WTC11 (cell line): Measurements from ENCODE around the gene PDE5A. TPM values are rescaled to one million over a fixed set of nuclear protein-coding genes. Genes with fewer than 3 reads are reported as not detected.

ENCODE experiments used
- ATAC-seq: fragments of 200-7000 bp; cut with Tn5 transposase; 2 replicates; pipeline ENCODE4 v1.10.0; 2021; ENCODE audit warnings: mild to moderate bottlenecking, moderate library complexity
- CTCF ChIA-PET: fragments of 300-600 bp; sonication (Branson Sonifier 250); formaldehyde crosslinking; loops from one replicate; lab custom pipeline; 2021; ENCODE audit warnings: antibody characterized with exemption; lab: Charles Lee
- POLR2A ChIA-PET: fragments of 350-600 bp; sonication (Branson Sonifier 250); formaldehyde crosslinking; loops from one replicate; lab custom pipeline; 2021; ENCODE audit warnings: antibody characterized with exemption; lab: Charles Lee
- DNase-seq: peaks from one replicate; pipeline ENCODE4 v3.0.0; 2021; ENCODE audit warnings: low spot score
- H3K27ac Mint-ChIP-seq: 2 replicates; pipeline ENCODE4 v1.8.0; 2021; ENCODE audit warnings: mixed read lengths
- H3K27me3 Mint-ChIP-seq: 2 replicates; pipeline ENCODE4 v1.8.0; 2021; ENCODE audit warnings: low read depth, mild to moderate bottlenecking, moderate library complexity, mixed read lengths
- H3K36me3 Mint-ChIP-seq: 2 replicates; pipeline ENCODE4 v1.8.0; 2021; ENCODE audit warnings: mixed read lengths
- H3K4me1 Mint-ChIP-seq: 2 replicates; pipeline ENCODE4 v1.8.0; 2022; ENCODE audit warnings: mixed read lengths
- H3K4me3 Mint-ChIP-seq: 2 replicates; pipeline ENCODE4 v1.8.0; 2021; ENCODE audit warnings: mild to moderate bottlenecking, moderate library complexity, mixed read lengths
- H3K9me3 Mint-ChIP-seq: 2 replicates; pipeline ENCODE4 v1.8.0; 2021; ENCODE audit warnings: mixed read lengths
- ATF1 ChIP-seq: sonication (generic); formaldehyde crosslinking; IDR thresholded peaks from 2 replicates; pipeline ENCODE4 v1.8.1; 2023; ENCODE audit warnings: mild to moderate bottlenecking, moderate library complexity, missing genetic modification reagents
- CBFB ChIP-seq: sonication (generic); formaldehyde crosslinking; IDR thresholded peaks from 2 replicates; pipeline ENCODE4 v1.8.1; 2022; ENCODE audit warnings: mild to moderate bottlenecking, low read depth, missing genetic modification reagents
- FOXJ3 ChIP-seq: sonication (generic); formaldehyde crosslinking; IDR thresholded peaks from 2 replicates; pipeline ENCODE4 v1.9.0; 2021; ENCODE audit warnings: missing genetic modification reagents, mild to moderate bottlenecking, borderline replicate concordance
- GRHL2 ChIP-seq: fragments of 250-450 bp; sonication (Bioruptor Pico); IDR thresholded peaks from 2 replicates; pipeline ENCODE4 v1.8.0; 2022; ENCODE audit warnings: mild to moderate bottlenecking, moderate library complexity; ENCODE audit not compliant: insufficient replicate concordance, severe bottlenecking
- HMGA2 ChIP-seq: fragments of 250-450 bp; sonication (Bioruptor Pico); IDR thresholded peaks from 2 replicates; pipeline ENCODE4 v1.4.0; 2021; ENCODE audit warnings: mild to moderate bottlenecking, moderate library complexity
- JAZF1 ChIP-seq: fragments of 250-450 bp; sonication (Bioruptor Pico); IDR thresholded peaks from 2 replicates; pipeline ENCODE4 v1.9.0; 2021; ENCODE audit warnings: moderate library complexity, mild to moderate bottlenecking, inconsistent platforms
- TEAD4 ChIP-seq: sonication (generic); formaldehyde crosslinking; IDR thresholded peaks from 2 replicates; pipeline ENCODE4 v1.8.0; 2022; ENCODE audit warnings: mild to moderate bottlenecking, missing genetic modification reagents
- ZNF121 ChIP-seq: sonication (generic); formaldehyde crosslinking; IDR thresholded peaks from 2 replicates; pipeline ENCODE4 v1.8.0; 2023; ENCODE audit warnings: missing genetic modification reagents
- ZNF138 ChIP-seq: sonication (generic); formaldehyde crosslinking; conservative IDR thresholded peaks from 2 replicates; pipeline ENCODE4 v1.8.1; 2022; ENCODE audit warnings: mild to moderate bottlenecking, moderate library complexity, missing genetic modification reagents
- ZNF423 ChIP-seq: fragments of 250-450 bp; sonication (Bioruptor Pico); IDR thresholded peaks from 2 replicates; pipeline ENCODE4 v2.1.2; 2022; ENCODE audit warnings: mild to moderate bottlenecking, moderate library complexity
- total RNA-seq: library from RNA; stranded (reverse); gene quantifications from 3 replicates; pipeline ENCODE4 v1.2.3, GENCODE V29; 2021
- TF ChIP-seq, protein P1 (sequence below): sonication (generic); formaldehyde crosslinking; IDR thresholded peaks from 2 replicates; pipeline ENCODE4 v1.8.1; 2023; ENCODE audit warnings: mild to moderate bottlenecking, missing genetic modification reagents
- TF ChIP-seq, protein P2 (sequence below): sonication (generic); formaldehyde crosslinking; IDR thresholded peaks from 2 replicates; pipeline ENCODE4 v1.8.1; 2023; ENCODE audit warnings: mild to moderate bottlenecking, missing genetic modification reagents, moderate library complexity
- TF ChIP-seq, protein P3 (sequence below): sonication (generic); formaldehyde crosslinking; IDR thresholded peaks from 2 replicates; pipeline ENCODE4 v1.8.0; 2023; ENCODE audit warnings: missing genetic modification reagents
- TF ChIP-seq, protein P4 (sequence below): sonication (generic); formaldehyde crosslinking; conservative IDR thresholded peaks from 2 replicates; pipeline ENCODE4 v1.8.1; 2022; ENCODE audit warnings: mild to moderate bottlenecking, missing genetic modification reagents
- TF ChIP-seq, protein P5 (sequence below): sonication (generic); formaldehyde crosslinking; IDR thresholded peaks from 2 replicates; pipeline ENCODE4 v1.8.1; 2023; ENCODE audit warnings: mild to moderate bottlenecking, missing genetic modification reagents, borderline replicate concordance

The PDE5A gene
- total RNA-seq, 1 experiment from 2014 or later, result 25.6 TPM

DNA sequence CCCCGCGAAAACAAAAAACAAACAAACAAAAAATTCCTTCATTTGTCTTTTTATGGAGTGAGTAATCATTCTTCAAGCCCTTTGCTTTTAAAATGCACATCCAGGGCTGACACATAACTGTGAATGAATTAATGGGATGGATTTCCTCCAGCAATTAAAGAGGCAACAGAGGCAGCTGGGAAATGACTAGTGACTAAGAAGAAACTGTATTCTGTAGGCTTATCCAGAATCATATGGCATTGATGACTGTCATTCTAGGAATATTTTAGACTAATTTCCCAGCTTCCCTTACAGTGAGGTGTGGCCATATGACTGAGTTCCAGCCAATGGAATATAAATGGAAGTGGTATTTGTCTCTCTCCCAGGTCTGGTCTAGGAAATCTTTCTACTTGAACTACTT lies 46.8 kb upstream of the PDE5A start:
- H3K9me3 Mint-ChIP-seq, result no peaks in the 10 kb centered on the region
- no peaks in the 10 kb centered on the region for H3K27me3 Mint-ChIP-seq
- ChIA-PET POLR2A (no interaction called here), CTCF (no interaction called here)
- no peak for ATAC-seq
- TF ChIP-seq, protein P1, sequence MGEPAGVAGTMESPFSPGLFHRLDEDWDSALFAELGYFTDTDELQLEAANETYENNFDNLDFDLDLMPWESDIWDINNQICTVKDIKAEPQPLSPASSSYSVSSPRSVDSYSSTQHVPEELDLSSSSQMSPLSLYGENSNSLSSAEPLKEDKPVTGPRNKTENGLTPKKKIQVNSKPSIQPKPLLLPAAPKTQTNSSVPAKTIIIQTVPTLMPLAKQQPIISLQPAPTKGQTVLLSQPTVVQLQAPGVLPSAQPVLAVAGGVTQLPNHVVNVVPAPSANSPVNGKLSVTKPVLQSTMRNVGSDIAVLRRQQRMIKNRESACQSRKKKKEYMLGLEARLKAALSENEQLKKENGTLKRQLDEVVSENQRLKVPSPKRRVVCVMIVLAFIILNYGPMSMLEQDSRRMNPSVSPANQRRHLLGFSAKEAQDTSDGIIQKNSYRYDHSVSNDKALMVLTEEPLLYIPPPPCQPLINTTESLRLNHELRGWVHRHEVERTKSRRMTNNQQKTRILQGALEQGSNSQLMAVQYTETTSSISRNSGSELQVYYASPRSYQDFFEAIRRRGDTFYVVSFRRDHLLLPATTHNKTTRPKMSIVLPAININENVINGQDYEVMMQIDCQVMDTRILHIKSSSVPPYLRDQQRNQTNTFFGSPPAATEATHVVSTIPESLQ (CRISPR knock-in tag), result no peak
- TF ChIP-seq, protein P2, sequence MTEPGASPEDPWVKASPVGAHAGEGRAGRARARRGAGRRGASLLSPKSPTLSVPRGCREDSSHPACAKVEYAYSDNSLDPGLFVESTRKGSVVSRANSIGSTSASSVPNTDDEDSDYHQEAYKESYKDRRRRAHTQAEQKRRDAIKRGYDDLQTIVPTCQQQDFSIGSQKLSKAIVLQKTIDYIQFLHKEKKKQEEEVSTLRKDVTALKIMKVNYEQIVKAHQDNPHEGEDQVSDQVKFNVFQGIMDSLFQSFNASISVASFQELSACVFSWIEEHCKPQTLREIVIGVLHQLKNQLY (CRISPR knock-in tag), result no peak
- TF ChIP-seq JAZF1 (no peak), FOXJ3 (no peak), ZNF121 (CRISPR knock-in tag) (no peak)
- DNase-seq, result no peak
- no peak overlapping the region for H3K4me3 Mint-ChIP-seq
- peaks cover 23% of the 10 kb centered on the region for H3K4me1 Mint-ChIP-seq
- H3K36me3 Mint-ChIP-seq, result no peaks in the 10 kb centered on the region
- H3K27ac Mint-ChIP-seq, result no peak overlapping the region

DNA sequence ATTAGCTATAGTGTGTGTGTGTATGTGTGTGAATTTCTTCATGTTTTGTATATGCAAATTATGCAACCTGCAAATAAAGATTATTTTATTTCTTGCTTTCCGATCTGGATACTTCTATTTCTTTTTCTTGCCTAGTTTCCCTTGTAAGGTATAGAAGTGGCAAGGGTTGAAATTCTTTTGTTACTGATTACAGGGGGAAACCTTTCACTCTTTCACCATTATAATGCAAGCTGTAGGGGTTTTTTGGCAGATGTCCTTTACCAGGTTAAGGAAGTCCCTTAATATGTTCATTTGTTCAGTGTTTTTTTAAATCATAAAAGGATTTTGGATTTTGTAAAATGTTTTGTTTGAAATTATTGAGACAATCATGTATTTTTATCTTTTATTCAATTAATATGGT lies 44.3 kb upstream of the PDE5A start:
- Mint-ChIP-seq H3K9me3 (no peaks in the 10 kb centered on the region), H3K36me3 (no peaks in the 10 kb centered on the region), H3K27me3 (no peaks in the 10 kb centered on the region), H3K27ac (no peak overlapping the region), H3K4me3 (no peak overlapping the region), H3K4me1 (peaks cover 30% of the 10 kb centered on the region)
- no peak for DNase-seq
- peak; percentile 88 for ATAC-seq
- CTCF ChIA-PET, result interaction anchor here (1.1 kb wide), 1 partner anchor 46 kb away, joined by 3 read pairs; no protein-coding TSS in a partner anchor
- TF ChIP-seq GRHL2 (CRISPR knock-in tag), result no peak
- no peak for TF ChIP-seq ZNF423 (CRISPR knock-in tag)
- TF ChIP-seq, protein P3, sequence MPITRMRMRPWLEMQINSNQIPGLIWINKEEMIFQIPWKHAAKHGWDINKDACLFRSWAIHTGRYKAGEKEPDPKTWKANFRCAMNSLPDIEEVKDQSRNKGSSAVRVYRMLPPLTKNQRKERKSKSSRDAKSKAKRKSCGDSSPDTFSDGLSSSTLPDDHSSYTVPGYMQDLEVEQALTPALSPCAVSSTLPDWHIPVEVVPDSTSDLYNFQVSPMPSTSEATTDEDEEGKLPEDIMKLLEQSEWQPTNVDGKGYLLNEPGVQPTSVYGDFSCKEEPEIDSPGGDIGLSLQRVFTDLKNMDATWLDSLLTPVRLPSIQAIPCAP (CRISPR knock-in tag), result no peak
- TF ChIP-seq ZNF138 (CRISPR knock-in tag), result no peak
- POLR2A ChIA-PET, result no interaction called here

DNA sequence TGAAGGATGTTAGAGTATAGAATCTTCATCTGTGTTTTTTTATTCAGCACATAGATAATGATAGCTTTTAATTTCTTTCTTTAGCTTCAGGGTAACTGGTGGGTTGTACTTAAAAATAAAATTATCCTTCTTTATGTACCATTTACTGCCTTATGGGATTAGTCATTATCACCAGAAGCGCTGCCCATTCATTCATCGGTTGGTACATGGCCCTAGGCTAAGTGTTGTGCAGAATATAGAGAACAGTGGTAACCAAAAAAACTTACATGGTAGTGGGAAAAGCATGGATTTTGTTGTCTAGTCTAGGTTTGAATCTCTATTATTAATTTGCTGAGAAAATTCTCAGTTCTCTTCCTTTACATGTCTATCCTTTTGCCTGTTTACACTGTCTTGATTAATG lies 43.5 kb upstream of the PDE5A start:
- ChIA-PET CTCF (interaction anchor here (1.3 kb wide), 1 partner anchor 43 kb away, joined by 3 read pairs; the partner anchor contains the start of gene PDE5A), POLR2A (no interaction called here)
- no peaks in the 10 kb centered on the region for H3K36me3 Mint-ChIP-seq
- H3K27ac Mint-ChIP-seq, result no peak overlapping the region
- H3K9me3 Mint-ChIP-seq, result no peaks in the 10 kb centered on the region
- TF ChIP-seq HMGA2, result no peak
- TF ChIP-seq, all 79 proteins: peak for 0
- DNase-seq (no peak), ATAC-seq (no peak)
- no peaks in the 10 kb centered on the region for H3K27me3 Mint-ChIP-seq
- peaks cover 30% of the 10 kb centered on the region for H3K4me1 Mint-ChIP-seq
- H3K4me3 Mint-ChIP-seq, result no peak overlapping the region

DNA sequence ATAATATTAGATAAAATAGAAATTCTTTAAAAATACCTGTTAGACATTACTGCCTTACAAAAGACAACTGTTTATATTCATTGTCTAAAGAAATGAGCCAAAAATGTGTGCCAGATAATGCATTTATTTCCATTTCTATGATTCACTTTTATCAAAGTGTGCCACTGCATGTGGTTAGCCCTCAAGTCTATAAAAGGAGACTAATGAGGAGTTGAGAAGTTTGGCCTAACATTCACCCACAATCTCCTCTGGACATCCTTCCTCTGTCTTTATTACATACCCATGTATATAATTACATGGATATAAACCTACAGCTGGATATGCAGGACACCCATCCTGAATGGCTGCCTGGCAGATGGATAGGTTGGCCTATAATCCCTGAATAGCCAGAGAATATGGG lies 42.6 kb upstream of the PDE5A start:
- no peaks in the 10 kb centered on the region for H3K27me3 Mint-ChIP-seq
- ChIA-PET CTCF (interaction anchor here (1.3 kb wide), 1 partner anchor 43 kb away, joined by 3 read pairs; the partner anchor contains the start of gene PDE5A), POLR2A (interaction anchor here (1.0 kb wide), 1 partner anchor 9 kb away, joined by 3 read pairs; no protein-coding TSS in a partner anchor)
- H3K9me3 Mint-ChIP-seq, result no peaks in the 10 kb centered on the region
- no peaks in the 10 kb centered on the region for H3K36me3 Mint-ChIP-seq
- H3K4me1 Mint-ChIP-seq, result peaks cover 30% of the 10 kb centered on the region
- no peak overlapping the region for H3K27ac Mint-ChIP-seq
- ATAC-seq (no peak), DNase-seq (no peak)
- TF ChIP-seq CBFB (CRISPR knock-in tag) (no peak), ATF1 (CRISPR knock-in tag) (no peak), TEAD4 (CRISPR knock-in tag) (no peak)
- TF ChIP-seq, protein P4, sequence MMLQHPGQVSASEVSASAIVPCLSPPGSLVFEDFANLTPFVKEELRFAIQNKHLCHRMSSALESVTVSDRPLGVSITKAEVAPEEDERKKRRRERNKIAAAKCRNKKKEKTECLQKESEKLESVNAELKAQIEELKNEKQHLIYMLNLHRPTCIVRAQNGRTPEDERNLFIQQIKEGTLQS (CRISPR knock-in tag), result no peak
- TF ChIP-seq, protein P5, sequence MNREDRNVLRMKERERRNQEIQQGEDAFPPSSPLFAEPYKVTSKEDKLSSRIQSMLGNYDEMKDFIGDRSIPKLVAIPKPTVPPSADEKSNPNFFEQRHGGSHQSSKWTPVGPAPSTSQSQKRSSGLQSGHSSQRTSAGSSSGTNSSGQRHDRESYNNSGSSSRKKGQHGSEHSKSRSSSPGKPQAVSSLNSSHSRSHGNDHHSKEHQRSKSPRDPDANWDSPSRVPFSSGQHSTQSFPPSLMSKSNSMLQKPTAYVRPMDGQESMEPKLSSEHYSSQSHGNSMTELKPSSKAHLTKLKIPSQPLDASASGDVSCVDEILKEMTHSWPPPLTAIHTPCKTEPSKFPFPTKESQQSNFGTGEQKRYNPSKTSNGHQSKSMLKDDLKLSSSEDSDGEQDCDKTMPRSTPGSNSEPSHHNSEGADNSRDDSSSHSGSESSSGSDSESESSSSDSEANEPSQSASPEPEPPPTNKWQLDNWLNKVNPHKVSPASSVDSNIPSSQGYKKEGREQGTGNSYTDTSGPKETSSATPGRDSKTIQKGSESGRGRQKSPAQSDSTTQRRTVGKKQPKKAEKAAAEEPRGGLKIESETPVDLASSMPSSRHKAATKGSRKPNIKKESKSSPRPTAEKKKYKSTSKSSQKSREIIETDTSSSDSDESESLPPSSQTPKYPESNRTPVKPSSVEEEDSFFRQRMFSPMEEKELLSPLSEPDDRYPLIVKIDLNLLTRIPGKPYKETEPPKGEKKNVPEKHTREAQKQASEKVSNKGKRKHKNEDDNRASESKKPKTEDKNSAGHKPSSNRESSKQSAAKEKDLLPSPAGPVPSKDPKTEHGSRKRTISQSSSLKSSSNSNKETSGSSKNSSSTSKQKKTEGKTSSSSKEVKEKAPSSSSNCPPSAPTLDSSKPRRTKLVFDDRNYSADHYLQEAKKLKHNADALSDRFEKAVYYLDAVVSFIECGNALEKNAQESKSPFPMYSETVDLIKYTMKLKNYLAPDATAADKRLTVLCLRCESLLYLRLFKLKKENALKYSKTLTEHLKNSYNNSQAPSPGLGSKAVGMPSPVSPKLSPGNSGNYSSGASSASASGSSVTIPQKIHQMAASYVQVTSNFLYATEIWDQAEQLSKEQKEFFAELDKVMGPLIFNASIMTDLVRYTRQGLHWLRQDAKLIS (CRISPR knock-in tag), result no peak
- H3K4me3 Mint-ChIP-seq, result no peak overlapping the region
